Activated B cell treated with CpG ODN at 0.5 μM for 24 hours (primary cell): ENCODE data around the gene SELENOI. TPM values are rescaled to one million over a fixed set of nuclear protein-coding genes. Genes with fewer than 3 reads are reported as not detected.
"Not testable (repeated sequence)": the region's sequence is repeated elsewhere in the genome, so short reads cannot be mapped to it uniquely, and the experiment has no call there.

ENCODE experiments used
- ATAC-seq: fragments of 200-7000 bp; cut with Tn5 transposase; one replicate; pipeline ENCODE4 v1.10.0; 2021; ENCODE audit warnings: low read depth, mild to moderate bottlenecking, moderate library complexity
- CTCF ChIA-PET: fragments of 350-600 bp; sonication (Branson Sonifier 250); formaldehyde crosslinking; loops from one replicate; lab custom pipeline; 2021; ENCODE audit warnings: antibody characterized with exemption; lab: Charles Lee
- POLR2A ChIA-PET: fragments of 350-600 bp; sonication (Branson Sonifier 250); formaldehyde crosslinking; loops from one replicate; lab custom pipeline; 2021; ENCODE audit warnings: antibody characterized with exemption; lab: Charles Lee
- DNase-seq: peaks from one replicate; pipeline ENCODE4 v3.0.0; 2022
- H3K27ac Mint-ChIP-seq: one replicate; pipeline ENCODE4 v1.8.0; 2020; ENCODE audit warnings: mixed read lengths
- H3K27me3 Mint-ChIP-seq: one replicate; pipeline ENCODE4 v1.8.0; 2021; ENCODE audit warnings: mixed read lengths
- H3K36me3 Mint-ChIP-seq: one replicate; pipeline ENCODE4 v1.8.0; 2021; ENCODE audit warnings: low read depth, mixed read lengths
- H3K4me1 Mint-ChIP-seq: one replicate; pipeline ENCODE4 v1.8.0; 2021; ENCODE audit warnings: mixed read lengths
- H3K4me3 Mint-ChIP-seq: one replicate; pipeline ENCODE4 v1.8.0; 2020; ENCODE audit warnings: mild to moderate bottlenecking, mixed read lengths
- H3K9me3 Mint-ChIP-seq: one replicate; pipeline ENCODE4 v1.8.0; 2020; ENCODE audit warnings: mixed read lengths
- CTCF ChIP-seq: fragments of 200-600 bp; IDR thresholded peaks from one replicate; pipeline ENCODE4 v1.8.0; 2022; ENCODE audit warnings: antibody characterized with exemption, mild to moderate bottlenecking
- intact Hi-C: fragments of 100-400 bp; cut with micrococcal nuclease; formaldehyde crosslinking; loops from one replicate; pipeline ENCODE4 v1.15.1; 2024
- total RNA-seq: library from RNA; stranded (reverse); gene quantifications from 2 replicates; pipeline ENCODE4 v1.2.3, GENCODE V29; 2022

SELENOI gene
- total RNA-seq, 1 donor from 2014 or later = 21.1 TPM

- H3K27me3 Mint-ChIP-seq = no peaks in the 10 kb centered on the region
- H3K9me3 Mint-ChIP-seq = peaks cover 3% of the 10 kb centered on the region
- H3K27ac Mint-ChIP-seq = no peak overlapping the region
- peak; percentile 53 for ATAC-seq
- no peak overlapping the region for H3K4me3 Mint-ChIP-seq
- no peaks in the 10 kb centered on the region for H3K4me1 Mint-ChIP-seq
- TF ChIP-seq CTCF = no peak
- CTCF ChIA-PET = interaction anchor here (0.6 to 1.0 kb wide), 2 partner anchors 30 to 54 kb away, joined by 3 to 4 read pairs; no protein-coding TSS in a partner anchor
- H3K36me3 Mint-ChIP-seq = peaks cover 8% of the 10 kb centered on the region
- POLR2A ChIA-PET = interaction anchor here (0.6 to 3.1 kb wide), 12 partner anchors 9 to 1083 kb away, joined by 3 to 43 read pairs (median 4); partner anchors contain the start of genes ADGRF3, ASXL2, HADHA and HADHB
- intact Hi-C loops = loop anchor here (1.0 kb wide), 2 partner anchors 46 to 55 kb away; partner anchors contain the start of genes HADHA and HADHB
- no peak for DNase-seq
These were observed 46.4 kb upstream of the SELENOI start for GRCh38 chr2:26299471-26300101.

GRCh38 chr2:26300234-26300925, 45.6 kb upstream of the SELENOI start:
- no peak for DNase-seq
- peaks cover 8% of the 10 kb centered on the region for H3K36me3 Mint-ChIP-seq
- no peak for TF ChIP-seq CTCF
- intact Hi-C loops = no loop called here
- no peaks in the 10 kb centered on the region for H3K27me3 Mint-ChIP-seq
- no peaks in the 10 kb centered on the region for H3K4me1 Mint-ChIP-seq
- no peaks in the 10 kb centered on the region for H3K9me3 Mint-ChIP-seq
- POLR2A ChIA-PET = interaction anchor here (0.6 to 3.1 kb wide), 11 partner anchors 9 to 1082 kb away, joined by 3 to 43 read pairs (median 5); partner anchors contain the start of genes ADGRF3, ASXL2, HADHA and HADHB
- no peak overlapping the region for H3K4me3 Mint-ChIP-seq
- peak; percentile 40 for ATAC-seq
- CTCF ChIA-PET = interaction anchor here (1.0 kb wide), 1 partner anchor 55 kb away, joined by 4 read pairs; no protein-coding TSS in a partner anchor
- no peak overlapping the region for H3K27ac Mint-ChIP-seq

- TF ChIP-seq CTCF = no peak
- H3K4me1 Mint-ChIP-seq = no peaks in the 10 kb centered on the region
- peaks cover 8% of the 10 kb centered on the region for H3K36me3 Mint-ChIP-seq
- H3K27me3 Mint-ChIP-seq = no peaks in the 10 kb centered on the region
- no peaks in the 10 kb centered on the region for H3K9me3 Mint-ChIP-seq
- intact Hi-C loops = no loop called here
- no peak overlapping the region for H3K27ac Mint-ChIP-seq
- H3K4me3 Mint-ChIP-seq = no peak overlapping the region
- ChIA-PET CTCF (no interaction called here), POLR2A (no interaction called here)
- DNase-seq (no peak), ATAC-seq (no peak)
These were observed 43.1 kb upstream of the SELENOI start for GRCh38 chr2:26302846-26303245.

GRCh38 chr2:26305094-26305493, 40.8 kb upstream of the SELENOI start:
- H3K27me3 Mint-ChIP-seq, H3K36me3 Mint-ChIP-seq, H3K4me3 Mint-ChIP-seq, DNase-seq, intact Hi-C loops, POLR2A ChIA-PET, H3K27ac Mint-ChIP-seq, H3K4me1 Mint-ChIP-seq, ATAC-seq, H3K9me3 Mint-ChIP-seq, CTCF ChIA-PET: not testable (repeated sequence)

GRCh38 chr2:26305540-26305939, 40.4 kb upstream of the SELENOI start:
- CTCF ChIA-PET = no interaction called here
- no peak for DNase-seq
- H3K27ac Mint-ChIP-seq = no peak overlapping the region
- H3K36me3 Mint-ChIP-seq = peaks cover 8% of the 10 kb centered on the region
- H3K9me3 Mint-ChIP-seq = no peaks in the 10 kb centered on the region
- intact Hi-C loops = no loop called here
- H3K4me3 Mint-ChIP-seq = no peak overlapping the region
- POLR2A ChIA-PET = interaction anchor here (0.7 kb wide), 1 partner anchor 50 kb away, joined by 3 read pairs; no protein-coding TSS in a partner anchor
- no peak for TF ChIP-seq CTCF
- no peak for ATAC-seq
- no peaks in the 10 kb centered on the region for H3K4me1 Mint-ChIP-seq
- H3K27me3 Mint-ChIP-seq = no peaks in the 10 kb centered on the region
